AG09309 (cell line): ENCODE data around the gene ADGRA3.

ENCODE experiments used
- DNase-seq: peaks from one replicate; pipeline ENCODE4 v3.0.0-alpha.2; 2010; ENCODE audit warnings: low read depth
- H3K4me3 ChIP-seq: 2 replicates; pipeline ENCODE4 v1.5.1; 2011; ENCODE audit warnings: mild to moderate bottlenecking, low read depth, low read length, moderate library complexity; ENCODE audit not compliant: control insufficient read depth
- TF ChIP-seq, protein P1 (sequence below): IDR thresholded peaks from 2 replicates; pipeline ENCODE4 v1.5.1; 2011; ENCODE audit warnings: mild to moderate bottlenecking, low read depth, low read length, inconsistent platforms; ENCODE audit not compliant: insufficient read depth, control insufficient read depth; ENCODE audit errors: missing control alignments

ADGRA3 gene

GRCh38 chr4:22492987-22493386 lies 22.9 kb downstream of the ADGRA3 start:
- no peak overlapping the region for H3K4me3 ChIP-seq

DNA sequence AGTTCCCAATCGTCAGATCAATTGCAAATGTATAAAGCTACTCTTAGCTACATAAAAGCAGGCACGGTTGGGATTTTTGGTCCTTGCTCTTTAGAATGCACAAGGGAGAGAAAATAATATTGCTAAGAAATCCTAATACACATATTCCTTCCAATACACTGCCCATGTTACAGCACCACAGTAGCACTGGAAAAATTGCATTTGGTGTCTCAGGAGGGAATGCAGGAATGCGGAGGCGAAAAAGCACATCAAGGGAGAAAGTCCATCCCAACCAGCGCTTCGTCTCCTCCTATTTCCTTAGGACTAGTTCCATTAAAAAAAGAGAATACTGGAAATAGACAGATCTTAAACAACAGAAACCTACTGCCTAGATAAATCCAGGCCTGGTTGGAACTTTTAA lies 23.9 kb downstream of the ADGRA3 start:
- no peak overlapping the region for H3K4me3 ChIP-seq
- DNase-seq = no peak
- TF ChIP-seq, protein P1, sequence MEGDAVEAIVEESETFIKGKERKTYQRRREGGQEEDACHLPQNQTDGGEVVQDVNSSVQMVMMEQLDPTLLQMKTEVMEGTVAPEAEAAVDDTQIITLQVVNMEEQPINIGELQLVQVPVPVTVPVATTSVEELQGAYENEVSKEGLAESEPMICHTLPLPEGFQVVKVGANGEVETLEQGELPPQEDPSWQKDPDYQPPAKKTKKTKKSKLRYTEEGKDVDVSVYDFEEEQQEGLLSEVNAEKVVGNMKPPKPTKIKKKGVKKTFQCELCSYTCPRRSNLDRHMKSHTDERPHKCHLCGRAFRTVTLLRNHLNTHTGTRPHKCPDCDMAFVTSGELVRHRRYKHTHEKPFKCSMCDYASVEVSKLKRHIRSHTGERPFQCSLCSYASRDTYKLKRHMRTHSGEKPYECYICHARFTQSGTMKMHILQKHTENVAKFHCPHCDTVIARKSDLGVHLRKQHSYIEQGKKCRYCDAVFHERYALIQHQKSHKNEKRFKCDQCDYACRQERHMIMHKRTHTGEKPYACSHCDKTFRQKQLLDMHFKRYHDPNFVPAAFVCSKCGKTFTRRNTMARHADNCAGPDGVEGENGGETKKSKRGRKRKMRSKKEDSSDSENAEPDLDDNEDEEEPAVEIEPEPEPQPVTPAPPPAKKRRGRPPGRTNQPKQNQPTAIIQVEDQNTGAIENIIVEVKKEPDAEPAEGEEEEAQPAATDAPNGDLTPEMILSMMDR = no peak

More at GRCh38 chr4:22492987-22493386, 22.9 kb downstream of the ADGRA3 start:
- TF ChIP-seq, protein P1 = no peak
- DNase-seq = no peak

DNA sequence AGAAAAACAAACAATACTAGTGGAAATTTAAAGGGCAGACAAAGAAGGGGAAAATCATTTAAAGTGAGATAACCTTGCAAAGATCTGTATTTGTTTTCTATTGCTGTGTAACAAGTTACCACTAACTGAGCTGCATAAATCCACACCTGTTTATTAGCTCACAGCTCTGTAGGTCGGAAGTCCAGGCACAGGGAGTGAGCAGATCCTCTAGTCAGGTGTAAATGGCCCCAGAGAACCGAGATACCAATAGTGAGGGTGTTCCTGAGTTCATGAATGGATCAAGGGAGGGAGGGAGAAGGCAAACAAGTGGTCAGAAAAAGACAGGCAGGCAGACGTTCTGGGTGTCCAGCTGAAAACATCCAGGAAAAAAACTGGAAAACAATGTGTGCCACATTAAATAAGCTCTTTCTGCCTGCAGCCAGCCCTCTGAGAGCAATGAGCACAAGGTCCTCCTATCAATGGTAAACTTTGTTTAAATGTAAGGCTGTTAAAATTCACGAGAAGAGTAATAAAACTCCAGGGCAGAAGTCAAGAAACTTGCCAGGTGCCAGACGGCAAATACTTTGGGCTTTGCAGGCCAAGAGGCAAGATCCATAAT lies 25.0 kb downstream of the ADGRA3 start:
- TF ChIP-seq, protein P1 = no peak
- no peak overlapping the region for H3K4me3 ChIP-seq
- no peak for DNase-seq

DNA sequence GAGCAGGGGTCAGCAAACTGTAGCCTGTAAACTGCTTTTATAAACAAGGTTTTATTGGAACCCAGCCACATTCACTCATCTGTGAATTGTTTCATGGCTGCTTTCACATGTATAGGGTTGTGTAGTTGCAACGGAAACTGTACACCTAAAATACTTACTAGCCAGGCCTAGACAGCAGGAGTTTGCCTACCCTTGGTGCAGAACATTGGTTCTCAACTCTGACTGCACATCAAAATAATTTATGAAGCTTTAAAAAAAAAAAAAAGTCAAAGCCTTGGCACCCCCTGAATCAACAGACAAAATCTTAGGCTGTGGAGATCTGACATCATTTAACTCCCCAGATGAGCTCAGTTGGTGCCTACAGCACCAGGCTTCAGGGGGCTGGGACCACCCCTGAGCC lies 27.8 kb downstream of the ADGRA3 start:
- TF ChIP-seq, protein P1 = no peak
- DNase-seq = no peak
- H3K4me3 ChIP-seq = no peak overlapping the region

GRCh38 chr4:22487328-22487727 lies 28.5 kb downstream of the ADGRA3 start:
- TF ChIP-seq, protein P1 = no peak

GRCh38 chr4:22486276-22486675 lies 29.6 kb downstream of the ADGRA3 start:
- TF ChIP-seq, protein P1 = no peak
- H3K4me3 ChIP-seq = no peak overlapping the region
- no peak for DNase-seq

More at GRCh38 chr4:22487328-22487727, 28.5 kb downstream of the ADGRA3 start:
- H3K4me3 ChIP-seq = no peak overlapping the region
- DNase-seq = no peak

- peak; percentile 56 for DNase-seq
- H3K4me3 ChIP-seq = no peak overlapping the region
- TF ChIP-seq, protein P1 = no peak
Measured at GRCh38 chr4:22485737-22486136, 30.1 kb downstream of the ADGRA3 start.
